Stimulated activated memory B cell treated with anti-CD40 and anti-IgM and Interleukin-4, amounts not matched to agents 10 μg/mL and 1 μg/mL and 100 μg/mL, for 72 hours (primary cell): ENCODE results near the gene ELMO2.
"Not testable (repeated sequence)": the region's sequence is repeated elsewhere in the genome, so short reads cannot be mapped to it uniquely, and the experiment has no call there.

ENCODE experiments used
- ATAC-seq: fragments of 150-1000 bp; cut with Tn5 transposase; 2 replicates; pipeline ENCODE4 v1.10.0; 2021
- H3K27ac Mint-ChIP-seq: one replicate; pipeline ENCODE4 v1.8.0; 2022; ENCODE audit warnings: mild to moderate bottlenecking, mixed read lengths
- H3K27me3 Mint-ChIP-seq: one replicate; pipeline ENCODE4 v1.8.0; 2022; ENCODE audit warnings: mixed read lengths
- H3K36me3 Mint-ChIP-seq: one replicate; pipeline ENCODE4 v1.8.0; 2022; ENCODE audit warnings: mixed read lengths
- H3K4me1 Mint-ChIP-seq: one replicate; pipeline ENCODE4 v1.8.0; 2022; ENCODE audit warnings: mixed read lengths
- H3K4me3 Mint-ChIP-seq: one replicate; pipeline ENCODE4 v1.8.0; 2022; ENCODE audit warnings: mild to moderate bottlenecking, moderate library complexity, mixed read lengths
- H3K9me3 Mint-ChIP-seq: one replicate; pipeline ENCODE4 v1.8.0; 2022; ENCODE audit warnings: mixed read lengths

The ELMO2 gene

GRCh38 chr20:46394872-46395760 is 11.3 kb downstream of the ELMO2 start:
- Mint-ChIP-seq H3K27ac (no peak overlapping the region), H3K4me1 (peaks cover 26% of the 10 kb centered on the region), H3K36me3 (peaks cover 51% of the 10 kb centered on the region), H3K9me3 (no peaks in the 10 kb centered on the region), H3K4me3 (no peak overlapping the region), H3K27me3 (no peaks in the 10 kb centered on the region)
- no peak for ATAC-seq

GRCh38 chr20:46393967-46394366 is 12.4 kb downstream of the ELMO2 start:
- ATAC-seq: no peak
- Mint-ChIP-seq H3K27me3 (no peaks in the 10 kb centered on the region), H3K27ac (no peak overlapping the region), H3K4me1 (peaks cover 18% of the 10 kb centered on the region), H3K9me3 (no peaks in the 10 kb centered on the region), H3K36me3 (peaks cover 48% of the 10 kb centered on the region), H3K4me3 (no peak overlapping the region)

- Mint-ChIP-seq H3K36me3 (peaks cover 71% of the 10 kb centered on the region), H3K4me3 (no peak overlapping the region), H3K4me1 (peaks cover 6% of the 10 kb centered on the region), H3K27ac (no peak overlapping the region), H3K27me3 (no peaks in the 10 kb centered on the region), H3K9me3 (no peaks in the 10 kb centered on the region)
- no peak for ATAC-seq
These were observed 17.5 kb downstream of the ELMO2 start for GRCh38 chr20:46388937-46389336.

GRCh38 chr20:46388201-46388836 is 18.1 kb downstream of the ELMO2 start:
- Mint-ChIP-seq H3K27me3 (no peaks in the 10 kb centered on the region), H3K27ac (no peak overlapping the region), H3K36me3 (peaks cover 72% of the 10 kb centered on the region), H3K4me3 (no peak overlapping the region), H3K4me1 (peaks cover 6% of the 10 kb centered on the region), H3K9me3 (no peaks in the 10 kb centered on the region)
- ATAC-seq: no peak

- H3K27me3 Mint-ChIP-seq, H3K4me1 Mint-ChIP-seq, H3K9me3 Mint-ChIP-seq, H3K4me3 Mint-ChIP-seq, ATAC-seq, H3K27ac Mint-ChIP-seq: not testable (repeated sequence)
- peaks cover 70% of the 10 kb centered on the region for H3K36me3 Mint-ChIP-seq
These were observed 19.4 kb downstream of the ELMO2 start for GRCh38 chr20:46387054-46387453.

- no peaks in the 10 kb centered on the region for H3K27me3 Mint-ChIP-seq
- H3K4me1 Mint-ChIP-seq: peaks cover 8% of the 10 kb centered on the region
- peak overlapping the region; percentile 19 for H3K27ac Mint-ChIP-seq
- ATAC-seq: no peak
- no peak overlapping the region for H3K4me3 Mint-ChIP-seq
- H3K36me3 Mint-ChIP-seq: peaks cover 71% of the 10 kb centered on the region
- no peaks in the 10 kb centered on the region for H3K9me3 Mint-ChIP-seq
These were observed 27.9 kb downstream of the ELMO2 start for GRCh38 chr20:46378412-46379009.

GRCh38 chr20:46377518-46377917 is 28.9 kb downstream of the ELMO2 start:
- no peaks in the 10 kb centered on the region for H3K9me3 Mint-ChIP-seq
- no peaks in the 10 kb centered on the region for H3K27me3 Mint-ChIP-seq
- peaks cover 75% of the 10 kb centered on the region for H3K36me3 Mint-ChIP-seq
- peaks cover 8% of the 10 kb centered on the region for H3K4me1 Mint-ChIP-seq
- H3K27ac Mint-ChIP-seq: peak overlapping the region; percentile 19
- no peak for ATAC-seq
- no peak overlapping the region for H3K4me3 Mint-ChIP-seq

GRCh38 chr20:46376196-46376785 is 30.1 kb downstream of the ELMO2 start:
- Mint-ChIP-seq H3K4me1 (peaks cover 8% of the 10 kb centered on the region), H3K27ac (no peak overlapping the region), H3K27me3 (no peaks in the 10 kb centered on the region), H3K4me3 (no peak overlapping the region), H3K36me3 (peaks cover 78% of the 10 kb centered on the region), H3K9me3 (no peaks in the 10 kb centered on the region)
- ATAC-seq: no peak

GRCh38 chr20:46375771-46376170 is 30.6 kb downstream of the ELMO2 start:
- no peaks in the 10 kb centered on the region for H3K9me3 Mint-ChIP-seq
- peaks cover 78% of the 10 kb centered on the region for H3K36me3 Mint-ChIP-seq
- H3K27ac Mint-ChIP-seq: no peak overlapping the region
- peaks cover 8% of the 10 kb centered on the region for H3K4me1 Mint-ChIP-seq
- H3K27me3 Mint-ChIP-seq: no peaks in the 10 kb centered on the region
- no peak for ATAC-seq
- H3K4me3 Mint-ChIP-seq: no peak overlapping the region

GRCh38 chr20:46374383-46374782 is 32.0 kb downstream of the ELMO2 start:
- no peaks in the 10 kb centered on the region for H3K27me3 Mint-ChIP-seq
- H3K36me3 Mint-ChIP-seq: peaks cover 86% of the 10 kb centered on the region
- peaks cover 13% of the 10 kb centered on the region for H3K4me1 Mint-ChIP-seq
- H3K9me3 Mint-ChIP-seq: no peaks in the 10 kb centered on the region
- H3K27ac Mint-ChIP-seq: no peak overlapping the region
- no peak for ATAC-seq
- H3K4me3 Mint-ChIP-seq: no peak overlapping the region

GRCh38 chr20:46371656-46372055 is 34.8 kb downstream of the ELMO2 start:
- no peaks in the 10 kb centered on the region for H3K9me3 Mint-ChIP-seq
- H3K4me1 Mint-ChIP-seq: peaks cover 17% of the 10 kb centered on the region
- no peak overlapping the region for H3K4me3 Mint-ChIP-seq
- no peaks in the 10 kb centered on the region for H3K27me3 Mint-ChIP-seq
- peaks cover 81% of the 10 kb centered on the region for H3K36me3 Mint-ChIP-seq
- no peak for ATAC-seq
- H3K27ac Mint-ChIP-seq: no peak overlapping the region

GRCh38 chr20:46368902-46369268 is 37.5 kb downstream of the ELMO2 start:
- H3K9me3 Mint-ChIP-seq: no peaks in the 10 kb centered on the region
- no peak for ATAC-seq
- no peak overlapping the region for H3K27ac Mint-ChIP-seq
- no peak overlapping the region for H3K4me3 Mint-ChIP-seq
- H3K27me3 Mint-ChIP-seq: no peaks in the 10 kb centered on the region
- peaks cover 11% of the 10 kb centered on the region for H3K4me1 Mint-ChIP-seq
- peaks cover 66% of the 10 kb centered on the region for H3K36me3 Mint-ChIP-seq

GRCh38 chr20:46367967-46368901 is 38.2 kb downstream of the ELMO2 start:
- H3K9me3 Mint-ChIP-seq: no peaks in the 10 kb centered on the region
- peaks cover 68% of the 10 kb centered on the region for H3K36me3 Mint-ChIP-seq
- peaks cover 17% of the 10 kb centered on the region for H3K4me1 Mint-ChIP-seq
- no peak for ATAC-seq
- no peak overlapping the region for H3K27ac Mint-ChIP-seq
- no peaks in the 10 kb centered on the region for H3K27me3 Mint-ChIP-seq
- H3K4me3 Mint-ChIP-seq: no peak overlapping the region

GRCh38 chr20:46367234-46367633 is 39.2 kb downstream of the ELMO2 start:
- no peak for ATAC-seq
- Mint-ChIP-seq H3K9me3 (no peaks in the 10 kb centered on the region), H3K27me3 (no peaks in the 10 kb centered on the region), H3K4me1 (peaks cover 27% of the 10 kb centered on the region), H3K4me3 (no peak overlapping the region), H3K36me3 (peaks cover 65% of the 10 kb centered on the region), H3K27ac (no peak overlapping the region)
